ENCODE data around the gene ZFP1.

GRCh38 chr16:75105306-75106061 is 42.8 kb upstream of the ZFP1 start:
- TF ChIP-seq CTCF (conservative IDR thresholded peaks at IDR 0.05; ENCODE audit: low read length) (no peak), EZH2phosphoT487 (IDR thresholded peaks at IDR 0.05; ENCODE audit: borderline replicate concordance, low read depth, low read length) (no peak)
